IPS-18c (cell line): ENCODE data around the gene SPAG4.

ENCODE experiments used
- H3K4me3 ChIP-seq: 2 replicates; pipeline ENCODE4 v1.7.0; 2013; ENCODE audit warnings: low read depth, mild to moderate bottlenecking, low read length, moderate library complexity; ENCODE audit not compliant: insufficient read depth
- H3K9me3 ChIP-seq: one replicate; pipeline ENCODE4 v1.6.1; 2013; ENCODE audit warnings: mild to moderate bottlenecking, low read length, moderate library complexity; ENCODE audit not compliant: control insufficient read depth, insufficient read depth

Gene SPAG4

GRCh38 chr20:35663516-35664465 lies 48.2 kb downstream of the SPAG4 start:
- H3K4me3 ChIP-seq = peak overlapping the region; percentile 84
- H3K9me3 ChIP-seq = no peaks in the 10 kb centered on the region

GRCh38 chr20:35664466-35665206 lies 49.0 kb downstream of the SPAG4 start, which contains the start of the genes CPNE1 and RBM12:
TSS of gene CPNE1 (minus strand) at chr20:35664900. CDS start at chr20:35632923, 31,977 bp downstream.
TSS of gene RBM12 (minus strand) at chr20:35664900. CDS start at chr20:35655322, 9,578 bp downstream.
- Histone ChIP-seq H3K4me3 (peak within 1 kb of the TSS; percentile 84), H3K9me3 (no peaks in the 10 kb centered on the region)

GRCh38 chr20:35665949-35666288 lies 50.3 kb downstream of the SPAG4 start:
- H3K9me3 ChIP-seq = no peaks in the 10 kb centered on the region
- H3K4me3 ChIP-seq = no peak overlapping the region

- Histone ChIP-seq H3K4me3 (no peak overlapping the region), H3K9me3 (no peaks in the 10 kb centered on the region)
Measured at GRCh38 chr20:35669221-35669620, 53.6 kb downstream of the SPAG4 start.

- Histone ChIP-seq H3K4me3 (no peak overlapping the region), H3K9me3 (no peaks in the 10 kb centered on the region)
Measured at GRCh38 chr20:35669681-35670080, 54.1 kb downstream of the SPAG4 start.
